ENCODE data around the gene ANKUB1. TPM values are rescaled to one million over a fixed set of nuclear protein-coding genes. Genes with fewer than 3 reads are reported as not detected.

ANKUB1 gene
- total RNA-seq, 1 experiment from 2014 or later, result not detected

DNA sequence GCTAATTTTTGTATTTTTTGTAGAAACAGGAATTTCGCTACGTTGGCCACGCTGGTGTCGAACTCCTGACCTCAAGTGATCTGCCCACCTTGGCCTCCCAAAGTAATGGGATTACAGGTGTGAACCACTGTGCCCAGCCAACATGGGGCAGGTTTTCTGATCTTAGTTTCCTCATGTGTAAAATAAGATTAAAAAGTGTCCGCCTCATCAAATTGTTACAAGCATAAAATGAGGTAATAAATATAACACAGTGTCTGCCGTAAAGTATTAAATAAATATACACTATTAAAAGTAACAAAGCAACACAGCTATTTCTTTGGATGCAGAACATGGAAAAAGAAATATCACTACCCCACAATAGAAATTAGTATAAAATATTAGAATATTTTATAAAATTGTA is 23.6 kb downstream of the ANKUB1 start:
- no peak for DNase-seq (ENCODE audit: low spot score)
- in situ Hi-C loops (cut with HindIII; ENCODE audit: low sequenced_read_pairs), result no loop called here

DNA sequence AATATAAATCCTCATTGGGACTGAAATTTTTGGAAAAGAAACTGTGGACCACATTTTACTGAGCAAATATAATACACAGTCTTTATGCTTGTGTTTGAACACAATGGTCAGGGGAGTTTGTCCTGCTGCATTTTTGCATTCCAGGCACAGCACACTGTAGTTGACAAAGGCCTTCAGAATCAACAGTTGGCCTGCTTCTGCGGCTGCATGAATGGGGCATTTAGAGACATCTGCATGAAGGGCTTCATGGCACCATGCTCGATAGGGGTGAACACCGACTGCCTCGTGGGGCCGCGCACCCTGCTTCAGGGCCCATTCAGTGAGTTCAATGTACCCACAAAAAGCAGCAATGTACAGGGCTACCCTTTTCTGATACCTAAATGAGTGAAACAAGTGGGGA is 24.6 kb downstream of the ANKUB1 start:
- in situ Hi-C loops (cut with HindIII; ENCODE audit: low sequenced_read_pairs), result no loop called here

DNA sequence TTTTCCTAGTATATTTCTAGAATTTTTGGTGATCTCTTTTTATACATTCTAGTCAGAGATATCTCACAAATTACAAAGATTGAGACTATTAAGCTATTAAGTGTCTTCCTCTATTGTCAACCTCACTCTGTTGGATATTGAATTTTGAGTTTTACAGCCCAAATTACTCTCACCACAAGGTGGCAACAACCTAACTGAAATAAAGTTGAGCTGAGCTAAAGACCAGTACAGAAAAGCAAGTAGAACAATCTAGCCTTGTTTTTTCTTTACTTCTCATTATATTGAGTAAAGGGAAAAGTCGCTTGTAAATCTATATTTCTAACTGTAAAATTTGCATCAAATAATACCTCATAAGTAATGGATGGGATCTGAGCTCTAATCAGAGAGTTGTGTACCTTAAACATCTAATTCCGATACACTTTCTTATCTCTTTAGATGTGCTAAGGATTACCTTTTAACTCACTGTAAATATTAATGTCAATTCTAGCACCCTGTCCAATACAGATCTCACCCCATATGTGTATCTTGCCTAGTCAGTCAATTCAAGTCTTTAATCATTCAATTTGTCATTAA is 26.5 kb downstream of the ANKUB1 start:
- DNase-seq (ENCODE audit: low spot score), result peak; percentile 47
- in situ Hi-C loops (cut with HindIII; ENCODE audit: low sequenced_read_pairs), result no loop called here

More for the DNA sequence above, 24.6 kb downstream of the ANKUB1 start:
- DNase-seq (ENCODE audit: low spot score), result no peak

DNA sequence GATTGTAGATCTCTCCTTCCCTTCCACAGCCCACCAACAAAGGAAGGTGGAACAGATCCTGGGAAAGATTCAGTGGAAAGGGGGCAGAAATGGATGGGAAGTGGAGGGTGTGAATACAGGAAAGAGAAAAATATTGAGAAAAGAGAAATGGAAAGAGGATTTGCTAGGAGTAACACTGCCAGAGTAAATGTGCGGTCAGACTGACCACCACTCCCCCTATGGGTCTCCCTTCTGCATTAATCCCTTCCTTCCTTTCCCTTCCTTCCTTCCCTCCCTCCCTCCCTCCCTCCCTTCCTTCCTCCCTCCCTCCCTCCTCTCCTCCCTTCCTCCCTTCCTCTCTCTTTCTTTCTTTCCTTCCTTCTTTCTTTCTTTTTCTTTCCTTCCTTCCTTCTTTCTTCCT is 28.1 kb downstream of the ANKUB1 start:
- in situ Hi-C loops (cut with HindIII; ENCODE audit: low sequenced_read_pairs), result no loop called here
- no peak for DNase-seq (ENCODE audit: low spot score)

DNA sequence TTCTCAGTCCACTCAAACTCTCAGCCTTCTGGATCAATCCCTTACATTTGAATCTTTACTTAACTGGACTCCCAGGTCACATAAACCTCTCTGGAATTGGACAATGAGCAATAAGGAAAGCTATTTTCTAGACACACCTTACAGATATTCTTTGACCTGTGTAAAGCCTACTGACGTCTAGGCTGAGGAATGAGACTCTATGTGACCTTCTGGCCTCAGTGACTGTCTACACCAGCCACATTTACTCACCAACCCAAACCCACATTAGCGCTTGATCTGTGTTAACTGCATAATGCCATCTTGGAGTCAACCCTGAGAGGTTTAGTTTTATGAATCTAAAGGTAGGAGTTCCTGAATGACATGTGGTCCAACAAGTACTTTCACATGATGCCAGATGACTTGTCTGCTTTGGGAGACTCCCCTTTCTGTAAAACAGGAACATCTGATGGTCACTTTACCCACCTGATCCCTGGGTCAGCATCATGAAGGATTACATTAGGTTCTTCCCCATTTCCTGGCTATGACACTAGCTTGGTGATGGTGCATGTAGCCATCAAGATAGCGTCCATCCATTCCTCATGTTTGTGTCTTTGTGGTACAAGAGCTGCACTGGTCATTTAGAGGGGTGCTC is 28.7 kb downstream of the ANKUB1 start:
- in situ Hi-C loops (cut with HindIII; ENCODE audit: low sequenced_read_pairs), result no loop called here

DNA sequence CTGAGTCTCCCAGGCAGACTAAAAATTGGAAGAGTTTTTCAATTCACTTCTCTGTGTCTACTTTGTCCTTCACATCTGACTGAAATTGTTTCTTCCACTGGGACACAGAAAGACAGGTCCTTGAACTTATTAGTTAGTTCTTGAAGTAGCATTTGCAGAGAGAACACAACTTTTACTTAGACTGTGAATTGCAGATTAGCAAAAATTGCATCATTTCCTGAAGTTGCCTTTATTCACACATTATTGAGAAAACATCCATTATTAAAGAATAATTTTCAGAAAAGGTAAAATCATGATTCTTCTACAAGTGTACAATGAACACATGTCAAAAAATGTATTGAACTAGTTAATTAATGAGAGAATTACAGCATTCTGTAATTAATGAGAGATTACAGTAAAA is 38.6 kb downstream of the ANKUB1 start:
- DNase-seq (ENCODE audit: low spot score), result no peak
- in situ Hi-C loops (cut with HindIII; ENCODE audit: low sequenced_read_pairs), result no loop called here

More for the DNA sequence above, 28.7 kb downstream of the ANKUB1 start:
- DNase-seq (ENCODE audit: low spot score), result no peak

DNA sequence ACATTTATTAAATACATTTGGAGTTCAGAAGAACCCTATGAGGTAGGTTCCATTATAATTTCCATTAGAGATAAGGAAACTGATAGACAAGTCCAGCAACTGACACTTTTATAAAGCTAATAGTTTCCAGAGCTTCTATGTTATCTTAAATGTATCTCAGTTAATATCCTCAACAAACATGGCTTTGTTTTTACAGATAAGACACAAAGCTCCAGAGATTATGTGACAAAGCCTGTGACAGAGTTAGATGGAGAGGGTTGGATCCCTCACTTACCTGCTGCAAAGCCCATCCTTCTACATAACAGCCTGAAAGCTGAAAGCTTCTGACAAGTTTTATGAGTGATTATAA is 39.6 kb downstream of the ANKUB1 start:
- DNase-seq (ENCODE audit: low spot score), result no peak
- in situ Hi-C loops (cut with HindIII; ENCODE audit: low sequenced_read_pairs), result no loop called here

DNA sequence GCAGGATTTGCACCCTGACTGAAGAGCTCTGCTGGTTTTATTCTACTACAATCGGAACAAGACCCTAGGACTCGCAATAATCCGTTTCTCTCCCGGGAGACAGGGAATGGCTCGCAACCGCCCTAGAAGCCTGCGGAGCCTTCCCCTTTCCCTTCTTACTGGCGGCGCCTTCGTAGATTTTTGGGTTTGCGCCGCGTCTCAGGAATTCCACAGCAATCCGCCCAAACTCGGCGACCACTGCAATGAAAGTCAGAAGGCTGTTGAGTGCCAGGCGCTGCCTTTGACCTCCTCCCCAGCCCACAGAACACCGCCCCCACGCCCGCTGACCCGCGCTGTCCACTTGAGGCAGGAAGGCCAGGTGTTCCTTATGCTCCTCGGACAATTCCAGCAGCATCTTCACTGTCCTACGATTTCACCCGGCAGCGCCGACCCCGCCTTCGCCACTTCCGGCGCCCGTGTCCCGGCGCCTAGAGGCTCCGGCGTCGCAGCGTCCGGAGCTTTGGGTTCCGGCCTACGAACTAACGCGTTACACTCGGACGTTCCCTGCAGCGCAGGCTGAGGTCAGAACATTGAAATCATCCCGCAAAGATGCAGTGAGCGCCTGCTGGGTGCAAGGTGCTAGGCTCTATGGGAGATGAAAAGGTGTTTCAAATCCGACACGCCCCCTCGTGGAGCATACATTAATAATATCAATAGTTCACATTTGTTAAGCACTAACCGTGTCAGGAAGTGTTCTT is 40.1 kb downstream of the ANKUB1 start, which contains the start of gene COMMD2:
Gene COMMD2, minus strand, starts transcription at position 439 of the 737 bp plus-strand sequence. Its CDS starts 45 bp downstream, at position 394.
- DNase-seq (ENCODE audit: low spot score), result peak; percentile 85
- in situ Hi-C loops (cut with HindIII; ENCODE audit: low sequenced_read_pairs), result no loop called here

DNA sequence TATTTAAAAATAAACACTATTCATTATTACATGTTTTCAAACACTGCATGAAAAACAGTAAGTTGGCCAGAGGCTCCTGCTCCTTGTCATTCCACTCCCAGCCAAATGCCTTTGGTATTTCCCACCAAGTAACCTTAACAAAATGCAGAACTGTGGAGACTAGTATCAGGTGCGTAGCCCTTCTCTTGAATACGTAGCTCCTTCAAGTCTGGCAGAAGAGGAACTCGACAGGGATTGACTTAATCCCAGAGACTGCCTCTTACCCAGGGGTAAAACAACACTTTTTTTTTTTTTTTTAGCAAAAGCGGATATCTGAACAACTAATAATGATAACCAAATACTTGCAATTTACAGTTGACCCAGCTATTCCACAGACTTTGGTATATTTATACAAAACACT is 40.8 kb downstream of the ANKUB1 start:
- DNase-seq (ENCODE audit: low spot score), result peak; percentile 46
- in situ Hi-C loops (cut with HindIII; ENCODE audit: low sequenced_read_pairs), result no loop called here

DNA sequence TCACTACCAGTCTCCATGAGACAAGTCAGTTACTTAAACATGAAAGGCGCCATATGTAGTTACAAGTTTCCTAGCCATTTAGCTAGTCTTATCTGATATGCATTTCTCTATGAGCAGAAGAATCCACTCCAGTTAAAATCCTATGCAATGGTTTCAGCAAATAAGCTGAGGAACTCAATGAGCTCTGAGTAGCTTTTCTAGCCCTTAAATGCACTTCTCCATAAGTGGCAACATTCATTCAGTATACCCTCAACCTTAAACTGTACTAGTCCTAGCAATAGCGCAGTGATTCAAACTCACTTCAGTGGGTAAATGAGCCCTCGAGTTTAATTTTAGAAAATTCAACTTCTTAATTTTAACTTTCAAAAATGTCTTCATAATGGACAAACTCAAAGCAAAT is 47.7 kb downstream of the ANKUB1 start:
- no peak for DNase-seq (ENCODE audit: low spot score)
- in situ Hi-C loops (cut with HindIII; ENCODE audit: low sequenced_read_pairs), result no loop called here

DNA sequence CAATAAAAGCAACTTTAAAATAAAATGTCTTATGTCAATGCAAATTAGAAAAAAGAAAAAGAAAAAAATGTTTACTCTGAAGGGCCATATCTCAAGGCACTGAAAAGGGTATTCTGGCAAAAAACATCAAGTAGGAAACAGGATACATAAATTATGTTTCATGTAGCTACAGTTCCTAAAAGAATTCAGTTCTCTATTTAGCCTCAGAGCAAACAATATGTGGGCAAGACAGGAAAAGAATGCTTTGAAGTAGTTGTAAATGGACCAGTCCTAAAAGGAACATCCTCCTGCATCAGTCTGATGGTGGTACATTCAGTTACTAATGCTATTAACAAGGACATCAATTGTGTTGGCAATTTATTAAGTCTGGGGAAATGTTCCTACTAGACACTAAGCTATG is 48.2 kb downstream of the ANKUB1 start:
- in situ Hi-C loops (cut with HindIII; ENCODE audit: low sequenced_read_pairs), result no loop called here
- no peak for DNase-seq (ENCODE audit: low spot score)

DNA sequence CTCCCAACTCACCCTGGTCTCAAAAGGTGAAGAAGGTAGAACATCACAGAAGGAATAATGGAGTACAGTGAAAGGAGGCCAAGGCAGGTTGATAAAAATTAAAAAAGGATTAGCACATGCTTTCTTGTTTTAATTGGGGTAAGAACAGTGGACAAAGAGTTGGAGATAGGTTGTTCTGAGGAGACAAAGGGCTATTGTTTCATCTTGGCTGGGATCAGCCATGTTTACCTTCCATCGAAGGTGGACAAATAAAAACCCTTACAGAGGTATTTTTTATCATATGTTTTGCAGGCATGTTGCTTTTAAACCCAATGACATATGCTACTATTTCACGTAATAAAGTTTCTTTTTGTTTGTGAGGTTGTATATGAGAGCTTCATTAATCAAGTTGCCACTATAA is 53.0 kb downstream of the ANKUB1 start:
- in situ Hi-C loops (cut with HindIII; ENCODE audit: low sequenced_read_pairs), result no loop called here
- DNase-seq (ENCODE audit: low spot score), result no peak

DNA sequence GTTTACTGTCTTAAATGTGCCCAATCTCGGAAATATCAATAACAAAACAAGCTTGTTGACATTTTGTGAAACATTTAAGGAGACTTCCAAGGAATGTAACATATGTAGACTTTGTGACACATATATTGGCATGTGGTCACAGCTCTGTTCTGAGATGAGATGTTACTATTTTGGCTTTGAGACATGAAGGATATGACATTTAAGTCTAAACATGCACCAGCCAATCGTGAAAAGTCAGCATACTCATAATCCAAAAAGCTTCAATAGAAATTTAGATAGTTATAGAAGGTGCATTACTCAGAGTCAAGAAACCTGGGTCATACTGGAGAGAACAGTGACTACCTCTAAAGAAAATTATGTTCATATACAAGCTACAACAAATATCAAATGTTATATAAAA is 53.5 kb downstream of the ANKUB1 start:
- in situ Hi-C loops (cut with HindIII; ENCODE audit: low sequenced_read_pairs), result no loop called here
- DNase-seq (ENCODE audit: low spot score), result no peak

DNA sequence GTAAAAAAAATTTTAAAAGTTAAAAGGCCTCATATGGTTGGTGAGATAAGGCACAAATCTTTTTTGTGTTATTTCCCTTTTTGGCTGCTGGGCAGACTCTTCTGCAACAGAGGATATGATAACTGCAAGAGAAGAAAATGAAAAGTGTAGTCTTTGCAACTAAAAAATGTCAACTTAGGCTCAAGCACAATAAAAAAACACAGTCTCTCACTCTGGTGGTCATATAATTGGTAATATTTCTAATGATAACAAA is 55.5 kb downstream of the ANKUB1 start:
- no peak for DNase-seq (ENCODE audit: low spot score)
- in situ Hi-C loops (cut with HindIII; ENCODE audit: low sequenced_read_pairs), result no loop called here

DNA sequence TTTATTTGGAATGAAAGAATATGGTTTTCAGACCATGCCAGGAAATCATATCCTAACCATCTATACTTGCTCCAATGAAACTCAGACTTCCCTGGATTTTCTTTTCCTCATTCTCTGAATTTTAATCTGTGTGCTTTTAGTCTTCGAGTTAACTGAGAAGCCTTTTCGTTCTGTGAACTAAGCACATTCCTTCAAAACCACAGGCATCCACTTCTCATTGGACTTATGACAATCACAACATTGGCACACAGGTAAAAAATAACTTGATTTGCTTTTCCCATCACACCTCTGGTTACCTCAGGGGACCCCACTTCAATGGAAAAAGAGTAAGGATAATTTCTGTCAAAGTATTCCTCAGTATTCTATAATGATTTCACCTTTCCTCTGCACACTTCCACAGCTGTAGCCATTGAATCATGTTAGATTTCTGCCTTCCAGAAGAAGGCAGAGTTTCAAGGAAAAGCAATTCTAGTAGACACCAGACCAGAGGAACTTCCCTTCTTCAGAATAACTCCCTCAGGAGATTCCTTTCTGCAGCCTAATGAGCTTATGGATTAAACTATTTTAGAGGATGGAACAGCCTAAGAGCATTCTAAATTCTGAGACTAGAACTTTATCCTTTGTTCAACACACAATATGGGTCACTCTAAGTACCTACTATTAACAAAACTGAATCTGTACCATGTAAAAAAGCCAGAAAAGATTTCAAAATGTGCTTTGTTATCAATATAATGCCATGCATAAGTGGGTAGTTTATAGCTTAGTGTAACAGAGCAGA is 56.0 kb downstream of the ANKUB1 start:
- in situ Hi-C loops (cut with HindIII; ENCODE audit: low sequenced_read_pairs), result no loop called here
- DNase-seq (ENCODE audit: low spot score), result no peak

DNA sequence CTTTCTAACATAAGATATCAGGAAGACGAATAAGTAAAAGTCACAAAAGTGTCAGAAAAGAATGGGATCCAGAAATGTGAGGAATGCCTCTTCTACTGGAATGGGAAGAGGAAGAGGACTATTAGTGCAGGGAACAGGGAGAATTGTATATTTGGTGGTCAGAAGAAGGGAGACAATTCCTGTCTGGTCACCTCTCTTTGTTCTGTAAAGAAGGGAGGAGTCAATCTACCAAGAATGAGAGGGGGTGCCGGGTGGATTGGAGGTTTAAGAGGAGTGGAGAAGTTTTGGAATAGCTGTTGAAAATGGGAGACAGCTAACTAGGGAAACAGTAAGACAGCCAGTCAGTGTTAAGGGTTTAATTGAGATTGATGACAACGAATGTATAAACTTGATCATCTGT is 60.1 kb downstream of the ANKUB1 start:
- in situ Hi-C loops (cut with HindIII; ENCODE audit: low sequenced_read_pairs), result no loop called here
- DNase-seq (ENCODE audit: low spot score), result no peak

DNA sequence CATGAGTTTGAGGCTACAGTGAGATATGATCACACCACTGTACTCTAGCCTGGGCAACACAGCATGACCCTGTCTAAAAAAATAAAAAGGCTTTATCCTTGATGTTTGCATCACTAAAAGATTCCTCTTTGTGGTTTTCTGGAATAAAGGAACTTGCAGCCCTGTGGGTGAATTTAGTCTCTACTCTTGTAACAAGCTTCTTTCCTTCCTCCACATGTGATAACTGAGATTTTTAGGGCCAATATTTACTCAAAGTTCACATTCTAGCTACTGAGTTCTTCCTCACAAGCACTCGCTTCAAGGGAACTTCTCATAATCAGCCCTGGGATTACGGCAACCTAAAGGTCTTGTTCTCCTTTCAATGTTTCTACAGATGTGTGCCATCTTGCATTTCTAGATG is 64.7 kb downstream of the ANKUB1 start:
- DNase-seq (ENCODE audit: low spot score), result no peak
- in situ Hi-C loops (cut with HindIII; ENCODE audit: low sequenced_read_pairs), result no loop called here

DNA sequence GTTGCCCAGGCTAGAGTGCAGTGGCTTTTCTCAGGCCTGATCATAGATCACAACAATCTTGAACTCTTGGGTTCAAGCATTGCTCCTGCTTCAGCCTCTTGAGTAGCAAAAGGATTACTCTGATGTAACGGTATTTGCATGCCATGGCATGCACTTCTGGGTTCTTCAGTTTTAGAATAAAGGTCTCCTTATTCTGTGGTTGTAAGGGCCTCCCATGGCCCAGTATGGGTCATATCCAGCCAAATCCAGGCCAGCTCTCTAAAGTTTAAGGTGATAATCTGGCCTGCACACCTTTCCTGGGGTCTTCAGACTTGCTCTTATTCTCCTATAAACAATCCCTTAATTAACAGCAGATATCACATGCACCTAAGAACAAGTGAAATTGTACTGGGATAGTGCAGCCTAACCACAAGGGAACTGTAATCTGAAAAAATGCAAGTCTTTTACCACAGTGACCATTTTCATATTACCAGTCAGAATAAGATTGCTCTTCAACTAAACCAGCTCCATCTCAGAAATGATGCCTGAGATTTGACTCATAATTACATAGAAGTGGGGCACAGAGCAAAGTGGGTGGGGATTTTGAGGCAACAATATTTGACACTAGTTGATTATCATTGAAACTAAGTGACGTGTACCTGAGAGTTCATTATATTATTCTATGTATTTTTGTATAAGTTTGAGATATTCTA is 65.5 kb downstream of the ANKUB1 start:
- in situ Hi-C loops (cut with HindIII; ENCODE audit: low sequenced_read_pairs), result no loop called here
- no peak for DNase-seq (ENCODE audit: low spot score)

DNA sequence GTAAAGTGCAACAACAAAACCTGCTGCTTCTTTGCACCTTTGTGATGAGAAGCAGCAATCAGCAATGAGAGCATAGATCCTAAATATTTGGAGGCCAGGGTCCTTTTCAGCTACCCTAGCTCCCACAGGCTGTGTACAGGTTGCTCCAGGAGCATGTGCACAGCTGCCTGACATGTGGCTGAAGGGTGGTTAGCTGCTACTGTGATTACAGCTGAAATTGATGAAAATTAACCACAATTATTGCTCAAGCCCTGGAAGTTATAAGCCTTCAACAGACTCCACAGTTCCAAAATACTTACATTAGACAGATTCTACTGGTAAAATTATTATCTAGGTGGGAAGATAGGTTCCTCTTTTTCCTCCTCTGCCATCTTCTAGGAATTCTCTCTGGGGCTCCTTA is 68.6 kb downstream of the ANKUB1 start:
- in situ Hi-C loops (cut with HindIII; ENCODE audit: low sequenced_read_pairs), result no loop called here
- DNase-seq (ENCODE audit: low spot score), result no peak

DNA sequence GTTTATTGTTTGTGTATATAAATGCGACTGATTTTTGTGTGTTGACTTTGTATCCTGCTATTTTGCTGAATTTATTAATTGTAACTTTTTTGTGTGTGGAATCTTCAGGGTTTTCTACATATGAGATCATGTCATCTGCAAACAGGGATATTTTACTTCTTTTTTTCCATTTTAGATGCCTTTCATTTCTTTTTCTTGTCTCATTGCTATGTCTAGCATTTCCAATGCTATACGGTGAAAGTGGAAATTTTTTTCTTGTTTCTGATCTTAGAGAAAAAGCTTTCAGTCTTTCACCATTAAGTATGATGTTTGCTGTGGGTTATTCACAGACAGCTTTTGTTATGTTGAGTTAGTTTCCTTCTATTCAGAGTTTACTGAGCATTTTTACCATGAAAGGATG is 71.4 kb downstream of the ANKUB1 start:
- in situ Hi-C loops (cut with HindIII; ENCODE audit: low sequenced_read_pairs), result no loop called here
- no peak for DNase-seq (ENCODE audit: low spot score)

Measured in G401 (cell line).